HG03342 (cell line): ENCODE measurements around the gene HDAC1.

Experiments
- ATAC-seq: cut with Tn5 transposase; IDR thresholded peaks from one replicate; pipeline ENCODE4 v1.9.1; 2021; ENCODE audit warnings: mild to moderate bottlenecking, moderate library complexity; ENCODE audit not compliant: unreplicated experiment

HDAC1 gene

GRCh38 chr1:32364836-32365235, 73.0 kb downstream of the HDAC1 start:
- no peak for ATAC-seq

GRCh38 chr1:32365445-32365844, 73.6 kb downstream of the HDAC1 start:
- ATAC-seq: no peak

DNA sequence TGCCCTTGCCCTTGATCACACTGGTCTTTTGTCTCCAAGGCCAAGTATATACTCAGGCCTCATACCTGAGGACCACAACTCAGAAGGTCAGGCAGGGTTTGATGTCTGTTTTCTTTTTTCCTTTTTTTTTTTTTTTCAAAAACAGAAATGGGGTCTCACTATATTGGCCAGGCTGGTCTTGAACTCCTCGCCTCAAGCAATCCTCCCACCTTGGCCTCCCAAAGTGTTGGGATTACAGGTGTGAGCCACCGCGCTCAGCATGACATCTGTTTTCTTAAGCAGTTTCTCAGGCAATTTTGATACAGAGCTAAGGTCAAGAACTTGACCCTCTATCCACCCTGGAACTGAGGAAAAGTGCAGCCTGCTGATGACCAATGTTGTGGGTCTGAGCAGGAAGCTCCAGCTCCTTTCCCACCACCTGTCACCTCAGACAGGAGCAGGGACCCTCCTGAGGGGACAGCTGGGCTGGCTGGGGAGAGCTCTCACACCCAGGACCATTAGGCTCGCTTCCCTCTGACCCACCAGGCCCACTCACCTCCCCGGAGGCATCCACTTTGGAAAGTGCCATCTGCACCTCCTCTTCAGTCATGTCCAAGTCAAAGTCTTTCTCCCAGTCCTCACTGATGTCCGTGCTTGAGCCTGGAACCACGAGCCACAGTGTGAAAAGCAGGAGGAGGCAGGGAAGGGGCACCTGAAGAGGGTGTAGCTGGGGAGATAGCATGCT, 76.2 kb downstream of the HDAC1 start:
- no peak for ATAC-seq

DNA sequence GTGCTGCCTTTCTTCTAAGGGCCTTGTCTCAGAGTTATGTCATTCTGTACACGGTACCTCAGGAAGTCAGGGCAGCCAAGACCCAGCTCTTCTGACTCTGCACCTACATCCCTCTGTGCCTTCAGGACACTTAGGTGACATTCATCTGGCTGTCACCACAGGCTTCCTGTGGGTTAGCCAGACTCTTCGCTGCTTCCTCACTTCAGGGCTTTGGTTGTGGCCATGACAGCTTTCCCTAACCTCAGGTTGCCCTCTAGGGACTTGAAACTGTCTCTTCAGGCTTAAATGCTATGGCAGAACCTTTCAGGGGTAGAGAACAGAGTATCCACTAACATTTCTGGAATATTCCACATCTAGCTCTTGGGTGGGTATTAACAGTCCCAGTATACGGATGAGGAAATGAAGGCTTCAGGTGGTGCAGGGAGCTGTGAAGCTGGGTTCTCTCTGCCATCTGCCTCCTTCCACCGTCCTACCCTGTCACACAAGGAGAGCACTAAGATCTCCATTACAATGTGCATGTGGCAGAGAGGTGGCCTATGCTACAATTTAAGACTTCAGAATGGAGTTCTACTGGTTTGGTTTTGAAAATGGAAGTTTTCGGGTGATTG, 80.4 kb downstream of the HDAC1 start:
- ATAC-seq: no peak

GRCh38 chr1:32373996-32374592, 82.2 kb downstream of the HDAC1 start:
- no peak for ATAC-seq

DNA sequence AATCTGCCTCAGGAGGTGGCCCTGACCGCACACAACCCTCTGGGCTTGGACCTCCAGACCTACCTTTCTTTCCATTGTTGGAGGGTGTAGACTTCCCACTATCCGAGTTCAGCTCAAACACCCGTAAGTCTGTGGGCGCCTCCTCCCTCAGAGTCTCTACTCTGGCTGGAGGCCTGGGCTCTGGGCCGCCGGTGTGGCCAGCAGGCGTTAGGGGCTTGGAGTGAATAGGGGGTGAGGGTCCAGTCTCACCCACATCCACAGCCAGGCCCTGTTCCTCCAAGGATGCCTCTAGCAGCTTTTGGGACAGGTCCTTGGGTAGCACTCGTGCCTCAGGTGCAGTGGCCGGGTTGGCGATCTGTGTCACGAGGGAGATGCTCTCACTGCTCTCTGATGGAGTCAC, 84.3 kb downstream of the HDAC1 start:
- no peak for ATAC-seq

DNA sequence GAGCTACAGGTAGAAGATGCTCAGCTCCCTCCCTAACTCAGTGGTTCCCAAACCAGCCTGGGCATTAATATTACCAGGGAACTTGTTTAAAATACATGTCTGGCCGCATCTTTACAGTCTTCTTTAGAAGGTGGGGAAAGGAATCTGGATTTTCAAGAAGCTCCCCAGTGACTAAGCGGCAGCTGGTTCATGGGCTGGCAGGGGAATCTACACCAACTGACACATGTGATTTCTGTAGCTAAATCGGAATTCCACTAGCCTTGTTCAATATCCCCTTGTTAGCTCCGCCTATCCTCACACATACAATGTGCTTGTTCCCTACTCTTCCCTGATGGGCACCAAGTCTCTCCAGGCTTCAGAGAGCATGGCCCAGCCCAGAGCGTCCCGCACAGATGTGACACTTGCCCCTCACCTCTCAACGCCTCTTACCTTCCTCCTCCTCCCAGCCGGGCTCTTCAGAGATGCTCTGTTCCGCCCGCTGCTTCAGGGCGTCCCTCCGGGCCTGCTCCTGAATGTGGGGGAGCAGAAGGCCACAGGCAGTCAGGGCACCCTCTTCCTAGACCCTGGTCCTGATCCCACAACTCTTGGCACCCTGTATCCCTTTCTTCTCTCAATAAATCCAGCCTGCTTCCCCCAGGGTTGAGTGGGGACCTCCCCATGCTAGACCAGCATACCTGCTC, 85.8 kb downstream of the HDAC1 start:
- no peak for ATAC-seq

GRCh38 chr1:32380057-32380456, 88.2 kb downstream of the HDAC1 start:
- ATAC-seq: no peak
